ENCODE data around the gene PPP1R9B. TPM values are rescaled to one million over a fixed set of nuclear protein-coding genes. Genes with fewer than 3 reads are reported as not detected.

Gene PPP1R9B
- total and polyA plus RNA-seq, 2 donors (not counting 1 experiment from before 2014, with no cell fraction given), result 80.7 to 220 TPM

- Histone ChIP-seq H2AFZ (ENCODE audit: insufficient read depth, low read depth, low read length, poor library complexity, severe bottlenecking) (no peak overlapping the region), H3K9me3 (ENCODE audit: control extremely low read depth in 1 of 3, control insufficient read depth in 2 of 3, insufficient read depth in 1 of 3, low read length in 2 of 3) (no peaks in the 10 kb centered on the region), H3K27ac (ENCODE audit: low read length in 2 of 2) (no peak overlapping the region), H3K9ac (ENCODE audit: low read length) (no peak overlapping the region), H3K4me1 (ENCODE audit: control insufficient read depth in 2 of 2, insufficient read depth in 2 of 2, low read length in 2 of 2) (peaks cover 13 to 24% of the 10 kb centered on the region in 2 donors), H3K36me3 (replicated peaks in 1 of 2; ENCODE audit: control extremely low read depth in 1 of 2, control insufficient read depth in 1 of 2, extremely low read depth in 1 of 2, insufficient read depth in 2 of 2, low read length in 1 of 2) (peaks cover 8 to 79% of the 10 kb centered on the region in 2 experiments), H3K4me2 (replicated peaks; ENCODE audit: low read depth, low read length, poor library complexity, severe bottlenecking) (no peak overlapping the region), H3K79me2 (ENCODE audit: control insufficient read depth, insufficient read depth, low read length) (peaks cover 23% of the 10 kb centered on the region), H4K20me1 (ENCODE audit: control insufficient read depth, insufficient read depth, low read length, poor library complexity, severe bottlenecking) (peaks cover 85% of the 10 kb centered on the region), H3K4me3 (ENCODE audit: control extremely low read depth in 1 of 5, extremely low read depth in 1 of 5, insufficient read depth in 1 of 5, low read depth in 2 of 5, low read length in 4 of 5) (no peak overlapping the region), H3K27me3 (replicated peaks in 1 of 4; ENCODE audit: control extremely low read depth in 1 of 4, control insufficient read depth in 3 of 4, insufficient read depth in 4 of 4, low read length in 3 of 4) (no peaks in the 10 kb centered on the region)
- TF ChIP-seq EZH2 (IDR thresholded peaks at IDR 0.05; ENCODE audit: borderline replicate concordance, insufficient read depth, low read depth, low read length, poor library complexity, severe bottlenecking), result no peak
- no peak for TF ChIP-seq CTCF (IDR thresholded peaks at IDR 0.05)
- 95% methylated on average over 10 of the region's 11 CpGs for WGBS (ENCODE audit: insufficient coverage)
- ATAC-seq (ENCODE audit: low read depth), result no peak
- ChIA-PET POLR2A (interaction anchor here (0.8 kb wide), 1 partner anchor 11 kb away, joined by 5 read pairs; no protein-coding TSS in a partner anchor), CTCF (interaction anchor here (0.7 to 2.5 kb wide), 8 partner anchors 9 to 43 kb away, joined by 3 to 9 read pairs (median 4); no protein-coding TSS in a partner anchor)
- no peaks in the 10 kb centered on the region for H3K27me3 Mint-ChIP-seq
- intact Hi-C loops (cut with micrococcal nuclease), result no loop called here
- peaks cover 30% of the 10 kb centered on the region for H3K4me1 Mint-ChIP-seq
- H3K4me3 Mint-ChIP-seq, result no peak overlapping the region
- no peak for DNase-seq
- H3K9me3 Mint-ChIP-seq (ENCODE audit: insufficient read depth), result no peaks in the 10 kb centered on the region
- H3K27ac Mint-ChIP-seq, result no peak overlapping the region
Measured at GRCh38 chr17:50136096-50136687, 14.3 kb downstream of the PPP1R9B start.
